ENCODE measurements around the gene AHSA1.
A peak's percentile ranks its signal among the peaks of the same experiment; 100 is the strongest.
"Not testable (repeated sequence)": the region's sequence is repeated elsewhere in the genome, so short reads cannot be mapped to it uniquely, and the experiment has no call there.

Gene AHSA1

DNA sequence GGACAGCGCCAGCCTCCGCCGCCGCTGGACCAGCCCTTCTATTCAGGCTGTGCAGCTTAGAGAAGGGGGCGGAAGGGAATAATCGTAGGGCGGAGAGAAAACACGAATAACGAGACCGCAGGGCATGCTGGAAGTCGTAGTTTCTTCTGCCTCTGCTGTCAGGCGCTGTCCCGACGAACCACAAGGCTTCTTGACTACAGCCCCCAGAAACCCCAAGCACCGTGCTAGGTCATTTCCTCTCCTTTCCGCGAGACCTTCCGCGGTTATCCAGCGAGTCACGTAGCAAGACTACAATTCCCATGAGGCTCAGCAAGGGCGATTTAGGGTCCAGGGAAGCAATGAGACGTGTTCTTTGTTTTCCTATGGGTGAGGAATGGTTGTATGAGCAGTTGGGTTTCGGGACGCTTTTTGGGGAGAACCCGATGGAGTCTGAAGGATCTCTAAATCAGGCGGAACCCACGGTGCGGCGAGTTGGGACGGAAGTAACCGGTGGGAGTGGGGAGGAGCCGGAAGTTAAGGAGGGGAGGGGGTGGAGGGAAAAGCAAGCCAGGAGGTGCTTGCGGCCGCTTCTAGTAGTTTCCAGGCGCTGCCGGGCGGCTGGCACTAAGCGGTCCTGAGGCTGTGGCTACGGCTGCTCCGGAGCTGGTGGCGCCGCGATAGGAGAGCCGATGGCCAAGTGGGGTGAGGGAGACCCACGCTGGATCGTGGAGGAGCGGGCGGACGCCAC, at the start of gene AHSA1, which contains the start of gene VIPAS39:
Gene AHSA1 (plus strand): TSS at position 572 of the 727 bp plus-strand sequence. CDS start 97 bp downstream, at position 669.
Gene VIPAS39 (minus strand): TSS at position 80 of the 727 bp plus-strand sequence. CDS start 3,499 bp downstream, outside the sequence.
- peak; percentile 91 for DNase-seq

DNA sequence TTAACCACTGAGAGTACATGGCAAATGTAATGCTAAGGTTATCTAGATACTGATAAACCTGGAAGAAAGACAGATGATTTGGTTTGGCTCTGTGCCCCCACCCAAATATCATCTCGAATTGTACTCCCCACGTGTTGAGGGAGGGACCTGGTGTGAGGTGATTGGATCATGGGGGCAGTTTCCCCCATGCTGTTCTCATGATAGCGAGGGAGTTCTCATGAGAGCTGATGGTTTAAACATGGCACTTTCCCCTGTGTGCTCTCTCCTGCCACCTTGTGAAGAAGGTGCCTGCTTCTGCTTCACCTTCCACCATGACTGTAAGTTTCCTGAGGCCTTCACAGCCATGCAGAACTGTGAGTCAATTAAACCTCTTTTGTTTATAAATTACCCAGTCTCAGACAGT, 48.8 kb upstream of the AHSA1 start:
- DNase-seq, result no peak

- DNase-seq, result not testable (repeated sequence)
These were observed 42.4 kb upstream of the AHSA1 start for GRCh38 chr14:77415403-77416030.

DNA sequence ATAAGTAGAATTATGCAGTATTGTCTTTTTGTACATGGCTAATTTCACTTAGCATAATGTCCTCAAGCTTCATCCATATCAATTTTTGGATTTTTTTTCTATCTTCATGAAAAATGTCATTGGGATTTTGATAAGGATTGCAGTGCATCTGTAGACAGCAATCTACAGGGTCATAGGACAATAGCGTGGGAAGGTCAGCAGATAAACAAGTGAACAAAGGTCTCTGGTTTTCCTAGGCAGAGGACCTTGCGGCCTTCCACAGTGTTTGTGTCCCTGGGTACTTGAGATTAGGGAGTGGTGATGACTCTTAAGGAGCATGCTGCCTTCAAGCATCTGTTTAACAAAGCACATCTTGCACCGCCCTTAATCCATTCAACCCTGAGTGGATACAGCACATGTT, 41.8 kb upstream of the AHSA1 start:
- DNase-seq, result not testable (repeated sequence)

DNA sequence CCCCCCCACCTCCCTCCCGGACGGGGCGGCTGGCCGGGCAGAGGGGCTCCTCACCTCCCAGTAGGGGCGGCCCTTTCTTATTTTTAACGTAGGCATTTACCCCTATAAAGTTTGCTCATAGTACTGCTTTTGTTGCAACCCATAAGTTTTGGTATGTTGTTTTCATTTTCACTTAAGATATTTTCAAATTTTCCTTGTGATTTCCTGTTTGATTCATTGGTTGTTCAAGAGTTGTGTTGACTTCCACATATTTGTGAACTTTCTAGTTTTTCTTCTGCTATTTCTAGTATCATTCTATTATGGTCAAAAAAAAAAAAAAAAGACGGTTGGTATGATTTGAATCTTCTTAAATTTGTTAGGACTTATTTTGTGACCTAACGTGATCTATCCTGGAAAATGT, 41.1 kb upstream of the AHSA1 start:
- DNase-seq, result no peak

- no peak for DNase-seq
These were observed 36.7 kb upstream of the AHSA1 start for GRCh38 chr14:77421201-77421600.

- DNase-seq, result no peak
These were observed 34.5 kb upstream of the AHSA1 start, which contains the start of gene NOXRED1 for GRCh38 chr14:77423423-77423822. Gene NOXRED1 (minus strand): TSS chr14:77423523. CDS start chr14:77422889, 634 bp downstream.

DNA sequence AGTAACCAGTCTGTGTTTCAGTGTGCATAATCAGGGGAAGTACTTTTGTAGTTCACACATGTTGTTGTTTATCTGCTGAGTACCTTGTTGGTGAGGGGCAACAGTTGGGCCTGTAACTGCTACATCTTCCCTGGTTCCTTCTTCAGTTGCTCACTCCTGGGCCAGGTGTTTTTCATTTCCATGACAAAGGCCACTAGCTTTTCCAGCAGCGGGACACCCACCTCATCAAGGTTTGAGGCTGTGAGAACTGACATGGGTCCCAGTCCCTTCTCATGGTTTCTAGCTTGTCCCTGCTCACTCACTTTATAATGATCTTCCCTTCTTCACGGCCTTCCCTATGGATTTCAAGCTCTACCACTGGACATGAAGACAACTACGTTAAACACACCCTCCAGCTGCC, 33.0 kb upstream of the AHSA1 start:
- no peak for DNase-seq

GRCh38 chr14:77426396-77426795, 31.5 kb upstream of the AHSA1 start:
- DNase-seq, result no peak

GRCh38 chr14:77436042-77436441, 21.9 kb upstream of the AHSA1 start:
- no peak for DNase-seq

- no peak for DNase-seq
These were observed 19.3 kb upstream of the AHSA1 start for GRCh38 chr14:77438596-77438995.

GRCh38 chr14:77439861-77440260, 18.0 kb upstream of the AHSA1 start:
- DNase-seq, result no peak

DNA sequence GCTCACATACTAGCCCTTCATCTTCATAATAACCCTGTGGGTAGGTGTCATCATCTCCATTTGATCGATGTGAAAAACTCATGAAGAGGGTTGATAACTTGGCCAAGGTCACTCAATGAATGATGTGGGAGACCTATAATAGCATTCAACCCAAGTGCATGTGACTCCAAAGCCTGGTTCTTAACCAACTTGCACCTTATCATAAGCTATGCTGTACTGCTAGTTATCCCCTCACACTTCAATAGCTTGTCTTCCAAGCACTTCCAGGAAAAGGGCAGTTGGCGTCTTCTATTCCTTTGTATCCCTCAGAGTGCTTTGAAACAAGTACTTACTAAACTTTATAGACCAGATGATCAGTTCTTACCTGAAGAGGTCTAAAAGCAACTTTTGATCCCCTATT, 15.7 kb upstream of the AHSA1 start:
- no peak for DNase-seq

- DNase-seq, result no peak
These were observed 1.8 kb upstream of the AHSA1 start for GRCh38 chr14:77455966-77456640.

DNA sequence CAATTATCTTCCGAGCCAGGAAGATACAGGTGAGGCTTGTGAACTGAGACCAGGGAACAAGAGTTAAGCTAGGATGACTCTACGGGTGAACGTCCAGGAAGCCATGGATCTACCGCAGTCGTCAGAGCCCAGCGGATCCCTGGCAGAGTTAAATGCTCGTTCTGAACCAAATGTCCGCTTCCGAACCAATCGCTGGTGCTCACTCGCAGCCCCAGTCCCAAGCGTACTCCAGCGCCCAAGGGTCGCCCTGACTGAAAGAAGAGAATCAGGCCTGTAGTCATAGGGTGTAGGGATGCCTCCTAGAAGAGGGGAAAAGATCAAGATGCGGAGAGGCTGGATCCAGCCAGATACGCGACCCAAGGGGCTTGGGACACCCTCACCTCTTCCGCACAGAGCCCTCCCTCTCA, 775 bp upstream of the AHSA1 start:
- DNase-seq, result no peak

GRCh38 chr14:77458249-77458950, 507 bp downstream of the AHSA1 start:
- peak; percentile 9 for DNase-seq

GRCh38 chr14:77459072-77459723, 1.3 kb downstream of the AHSA1 start:
- DNase-seq, result peak; percentile 30

DNA sequence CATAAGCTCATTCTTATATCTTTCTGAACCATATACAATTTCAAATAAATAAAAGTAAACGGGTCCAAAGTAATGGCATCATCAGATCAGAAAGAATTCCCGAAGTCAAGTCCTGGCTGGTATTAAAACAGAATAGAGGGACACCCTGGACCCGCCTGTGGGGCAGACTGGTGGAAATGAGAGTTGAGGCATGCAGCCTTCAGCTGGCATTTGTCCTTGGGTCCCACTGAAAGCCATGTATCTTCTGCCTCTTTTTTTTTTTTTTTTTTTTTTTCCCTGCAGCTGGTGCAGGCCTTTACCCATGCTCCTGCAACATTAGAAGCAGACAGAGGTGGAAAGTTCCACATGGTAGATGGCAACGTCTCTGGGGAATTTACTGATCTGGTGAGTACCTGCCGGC, 9.9 kb downstream of the AHSA1 start:
- no peak for DNase-seq

DNA sequence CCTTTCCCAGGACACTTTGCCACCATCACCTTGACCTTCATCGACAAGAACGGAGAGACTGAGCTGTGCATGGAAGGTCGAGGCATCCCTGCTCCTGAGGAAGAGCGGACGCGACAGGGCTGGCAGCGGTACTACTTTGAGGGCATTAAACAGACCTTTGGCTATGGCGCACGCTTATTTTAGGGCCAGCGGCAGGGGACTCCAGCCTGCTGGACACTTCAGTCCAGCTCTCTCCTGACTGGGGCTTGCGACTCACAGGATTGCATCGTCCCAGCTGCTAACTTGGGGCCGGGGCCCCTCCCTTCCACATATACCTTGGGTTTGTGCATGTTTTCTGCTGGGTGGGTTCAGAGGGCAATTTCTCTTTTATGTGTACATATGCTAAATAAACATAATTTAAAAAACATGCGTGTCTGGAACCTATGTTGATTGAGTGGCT, 11.2 kb downstream of the AHSA1 start:
- no peak for DNase-seq

- no peak for DNase-seq
These were observed 11.6 kb downstream of the AHSA1 start for GRCh38 chr14:77469539-77469938.

DNA sequence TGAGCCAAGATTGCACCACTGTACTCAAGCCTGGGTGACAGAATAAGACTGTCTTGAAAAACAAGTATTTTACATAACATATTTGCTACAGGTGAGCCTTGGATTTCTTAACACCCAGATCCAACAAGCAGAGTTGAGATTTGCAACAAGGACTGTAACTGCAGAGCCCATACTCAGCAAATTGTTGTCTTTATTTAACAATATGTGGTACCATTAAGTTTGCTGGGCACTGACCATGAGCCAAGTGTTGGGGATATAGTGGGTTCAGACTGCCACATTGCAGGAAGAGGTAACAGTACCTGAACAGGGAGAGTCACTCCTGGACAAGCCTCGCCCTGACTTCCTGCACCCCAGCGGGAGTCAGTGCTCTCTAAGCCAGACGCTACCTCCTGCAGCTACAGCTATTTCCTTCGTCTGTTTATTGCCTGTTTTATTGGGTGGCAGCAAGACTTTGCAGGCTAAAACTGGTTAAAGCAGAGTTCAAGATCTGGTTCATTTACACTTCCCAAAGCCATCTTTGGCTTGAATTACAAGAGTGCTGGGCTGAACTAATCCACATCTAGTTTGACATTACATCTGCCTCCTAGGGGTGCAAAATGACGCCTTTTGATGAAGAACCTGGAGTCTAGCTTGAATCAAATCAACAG, 12.5 kb downstream of the AHSA1 start:
- DNase-seq, result no peak

- no peak for DNase-seq
These were observed 16.0 kb downstream of the AHSA1 start for GRCh38 chr14:77473921-77474320.

Data from activated gamma-delta T cell treated with Interleukin-2 at 50 U/mL for 16 hours (primary cell).